Thyroid gland (tissue), 4 donors: Measurements from ENCODE around the gene SLC13A3.

Source experiments
- CTCF ChIP-seq, 6 experiments: fragments of 200-600 bp in 3 of 6; fragments of 450-650 bp in 3 of 6; sonication (generic) in 3 of 6; IDR thresholded peaks; one replicate each; pipeline ENCODE4 v1.5.1; 2016 to 2019; ENCODE audit warnings: antibody characterized with exemption in 6 of 6, mild to moderate bottlenecking in 2 of 6, inconsistent platforms in 1 of 6, moderate library complexity in 1 of 6
- POLR2A ChIP-seq, 2 donors: fragments of 450-650 bp; IDR thresholded peaks; one replicate each; pipeline ENCODE4 v1.6.1; 2017; ENCODE audit warnings: antibody characterized with exemption in 2 of 2, mild to moderate bottlenecking in 2 of 2, moderate library complexity in 1 of 2

GRCh38 chr20:46670585-46671584 lies 19.6 kb upstream of the SLC13A3 start:
- TF ChIP-seq POLR2A (IDR thresholded peaks at IDR 0.05), result no peak
- TF ChIP-seq CTCF (IDR thresholded peaks at IDR 0.05), result no peak
